GM12878 (cell line): ENCODE data around the gene FFAR2. TPM values are rescaled to one million over a fixed set of nuclear protein-coding genes. Genes with fewer than 3 reads are reported as not detected.

ENCODE experiments used
- ATF7 ChIP-seq: fragments of 450-650 bp; IDR thresholded peaks from 2 replicates; pipeline ENCODE4 v1.6.1; 2016; ENCODE audit warnings: low read depth, mild to moderate bottlenecking
- BHLHE40 ChIP-seq, 2 experiments: fragments of 450-650 bp in 1 of 2; IDR thresholded peaks; 2 replicates each; pipeline ENCODE4 v1.6.1; 2011 to 2017; ENCODE audit warnings: low read depth in 2 of 2, borderline replicate concordance in 1 of 2, improper control_type of control experiment in 1 of 2, low read length in 1 of 2, mild to moderate bottlenecking in 1 of 2
- CHD1 ChIP-seq: IDR thresholded peaks from 2 replicates; pipeline ENCODE4 v1.6.1; 2012; ENCODE audit warnings: low read depth, low read length, improper control_type of control experiment
- E2F8 ChIP-seq: fragments of 450-650 bp; IDR thresholded peaks from 2 replicates; pipeline ENCODE4 v1.6.1; 2018; ENCODE audit warnings: mild to moderate bottlenecking, low read depth, moderate library complexity; ENCODE audit not compliant: partially characterized antibody
- IKZF1 ChIP-seq: fragments of 450-650 bp; conservative IDR thresholded peaks from 2 replicates; pipeline ENCODE4 v1.6.1; 2017; ENCODE audit warnings: antibody characterized with exemption, mild to moderate bottlenecking
- IKZF2 ChIP-seq, 2 experiments: fragments of 450-650 bp; IDR thresholded peaks; 2 replicates each; pipeline ENCODE4 v1.6.1; 2017; ENCODE audit warnings: mild to moderate bottlenecking in 2 of 2, moderate library complexity in 2 of 2
- KAT2A ChIP-seq: conservative IDR thresholded peaks from 2 replicates; pipeline ENCODE4 v1.6.1; 2011; ENCODE audit warnings: low read depth, low read length; ENCODE audit not compliant: control insufficient read depth
- MEF2B ChIP-seq: fragments of 450-650 bp; IDR thresholded peaks from 2 replicates; pipeline ENCODE4 v1.6.1; 2018; ENCODE audit warnings: mild to moderate bottlenecking, moderate library complexity; ENCODE audit not compliant: partially characterized antibody, poor library complexity, severe bottlenecking
- MTA2 ChIP-seq: fragments of 450-650 bp; IDR thresholded peaks from 2 replicates; pipeline ENCODE4 v1.6.1; 2016; ENCODE audit warnings: low read depth, mild to moderate bottlenecking, moderate library complexity
- NFXL1 ChIP-seq: fragments of 450-650 bp; IDR thresholded peaks from 2 replicates; pipeline ENCODE4 v1.6.1; 2017; ENCODE audit warnings: antibody characterized with exemption, mild to moderate bottlenecking, borderline replicate concordance
- PAX5 ChIP-seq: IDR thresholded peaks from 2 replicates; pipeline ENCODE4 v1.6.1; 2011; ENCODE audit warnings: low read depth, low read length, borderline replicate concordance
- SUZ12 ChIP-seq: fragments of 200-600 bp; sonication (generic); IDR thresholded peaks from one replicate; pipeline ENCODE4 v1.6.1; 2018; ENCODE audit warnings: antibody characterized with exemption, mild to moderate bottlenecking; ENCODE audit not compliant: unreplicated experiment
- TCF3 ChIP-seq: IDR thresholded peaks from 2 replicates; pipeline ENCODE4 v1.6.1; 2012; ENCODE audit warnings: low read depth, mild to moderate bottlenecking, low read length, borderline replicate concordance; ENCODE audit not compliant: insufficient read depth
- ZNF384 ChIP-seq: IDR thresholded peaks from 2 replicates; pipeline ENCODE4 v1.6.1; 2012; ENCODE audit warnings: low read depth, mild to moderate bottlenecking, low read length, improper control_type of control experiment, borderline replicate concordance
- polyA plus RNA-seq, 11 experiments: library from polyadenylated mRNA; depleted of rRNA in 4 of 11; unstranded in 6 of 11; stranded (reverse) in 5 of 11; fragments of >200 nt; fragmentation: Nextera tagmentation in 4 of 11; fragmentation: Illumina TruSeq in 1 of 11; extraction: Ambion mirVana in 4 of 11; extraction: Trizol in 1 of 11; gene quantifications; 1 replicate in 1 of 11; 2 replicates in 10 of 11; pipeline versions ENCODE4 v1.2.1 to v1.2.3, GENCODE V29; 2011 to 2016; ENCODE audit warnings: inconsistent platforms in 2 of 11, missing spikeins in 2 of 11, low read depth in 1 of 11
- total RNA-seq, 4 experiments: library from RNA; depleted of rRNA in 3 of 4; stranded (reverse); fragments of >200 nt in 3 of 4; fragmentation: Illumina TruSeq in 1 of 4; extraction: Trizol in 1 of 4; gene quantifications; 2 replicates each; pipeline versions ENCODE4 v1.2.1 to v1.2.3, GENCODE V29; 2013 to 2021
- TF ChIP-seq, protein P1 (sequence below): fragments of 450-650 bp; formaldehyde crosslinking; IDR thresholded peaks from 2 replicates; pipeline ENCODE4 v1.5.0; 2022; ENCODE audit warnings: mild to moderate bottlenecking, missing genetic modification characterization

The FFAR2 gene
- total and polyA plus RNA-seq, 10 of the 15 experiments (the other 5 are each of a cell fraction or from before 2014, with no cell fraction given) = 0.05 to 4.0 (median 2.1) TPM

DNA sequence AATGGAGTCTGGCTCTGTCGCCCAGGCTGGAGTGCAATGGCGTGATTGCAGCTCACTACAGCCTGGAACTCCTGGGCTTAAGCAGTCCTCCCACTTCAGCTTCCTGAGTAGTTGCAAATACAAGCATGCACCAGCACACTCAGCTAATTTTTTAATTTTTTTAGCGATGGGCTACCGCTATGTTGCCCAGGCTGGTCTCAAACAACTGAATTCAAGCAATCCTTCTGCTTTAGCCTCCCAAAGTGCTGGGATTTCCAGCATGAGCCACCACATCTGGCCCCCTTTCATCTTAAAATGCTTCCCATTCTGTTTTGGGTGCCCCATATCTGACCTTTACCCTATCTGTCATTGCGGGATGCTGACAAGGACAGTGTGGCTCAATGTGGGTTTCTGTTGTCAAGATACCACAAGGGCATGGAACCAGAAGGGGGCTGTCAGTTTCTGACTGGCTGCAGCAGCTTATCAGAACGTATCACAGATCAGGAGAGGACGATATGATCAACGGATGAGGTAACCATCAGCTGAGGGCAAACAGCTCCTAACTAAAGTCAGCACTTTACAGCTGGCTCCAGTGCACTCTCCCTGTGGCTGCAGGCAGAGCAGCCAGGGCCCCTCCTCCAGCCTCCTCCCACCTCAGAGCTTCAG lies 44.8 kb upstream of the FFAR2 start (continued):
- TF ChIP-seq E2F8 (no peak), NFXL1 (no peak), SUZ12 (no peak), KAT2A (no peak), BHLHE40 (IDR thresholded peaks at IDR 0.05; ENCODE audit: borderline replicate concordance in 1 of 2, low read depth in 2 of 2, low read length in 1 of 2) (peak in 1 of 2 experiments; percentile 37; a peak in 1 of 4 replicates), MTA2 (peak; percentile 43; the same call in 1 of the 2 replicates), CHD1 (no peak), PAX5 (no peak), IKZF1 (peak; percentile 63), ATF7 (peak; percentile 38; the same call in 1 of the 2 replicates), TCF3 (no peak), IKZF2 (IDR thresholded peaks at IDR 0.05) (peak; percentile 13 to 57; a peak in 2 of 4 replicates), MEF2B (no peak), ZNF384 (no peak)
- TF ChIP-seq, protein P1, sequence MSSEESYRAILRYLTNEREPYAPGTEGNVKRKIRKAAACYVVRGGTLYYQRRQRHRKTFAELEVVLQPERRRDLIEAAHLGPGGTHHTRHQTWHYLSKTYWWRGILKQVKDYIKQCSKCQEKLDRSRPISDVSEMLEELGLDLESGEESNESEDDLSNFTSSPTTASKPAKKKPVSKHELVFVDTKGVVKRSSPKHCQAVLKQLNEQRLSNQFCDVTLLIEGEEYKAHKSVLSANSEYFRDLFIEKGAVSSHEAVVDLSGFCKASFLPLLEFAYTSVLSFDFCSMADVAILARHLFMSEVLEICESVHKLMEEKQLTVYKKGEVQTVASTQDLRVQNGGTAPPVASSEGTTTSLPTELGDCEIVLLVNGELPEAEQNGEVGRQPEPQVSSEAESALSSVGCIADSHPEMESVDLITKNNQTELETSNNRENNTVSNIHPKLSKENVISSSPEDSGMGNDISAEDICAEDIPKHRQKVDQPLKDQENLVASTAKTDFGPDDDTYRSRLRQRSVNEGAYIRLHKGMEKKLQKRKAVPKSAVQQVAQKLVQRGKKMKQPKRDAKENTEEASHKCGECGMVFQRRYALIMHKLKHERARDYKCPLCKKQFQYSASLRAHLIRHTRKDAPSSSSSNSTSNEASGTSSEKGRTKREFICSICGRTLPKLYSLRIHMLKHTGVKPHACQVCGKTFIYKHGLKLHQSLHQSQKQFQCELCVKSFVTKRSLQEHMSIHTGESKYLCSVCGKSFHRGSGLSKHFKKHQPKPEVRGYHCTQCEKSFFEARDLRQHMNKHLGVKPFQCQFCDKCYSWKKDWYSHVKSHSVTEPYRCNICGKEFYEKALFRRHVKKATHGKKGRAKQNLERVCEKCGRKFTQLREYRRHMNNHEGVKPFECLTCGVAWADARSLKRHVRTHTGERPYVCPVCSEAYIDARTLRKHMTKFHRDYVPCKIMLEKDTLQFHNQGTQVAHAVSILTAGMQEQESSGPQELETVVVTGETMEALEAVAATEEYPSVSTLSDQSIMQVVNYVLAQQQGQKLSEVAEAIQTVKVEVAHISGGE = no peak
